NCI-H748 (cell line): ENCODE measurements around the gene ARL8B.
"Not testable (repeated sequence)": the region's sequence is repeated elsewhere in the genome, so short reads cannot be mapped to it uniquely, and the experiment has no call there.

Experiments used
- DNase-seq: peaks from one replicate; lab custom pipeline; 2025; ENCODE audit not compliant: unreplicated experiment; lab: John Stamatoyannopoulos, UW

The ARL8B gene

DNA sequence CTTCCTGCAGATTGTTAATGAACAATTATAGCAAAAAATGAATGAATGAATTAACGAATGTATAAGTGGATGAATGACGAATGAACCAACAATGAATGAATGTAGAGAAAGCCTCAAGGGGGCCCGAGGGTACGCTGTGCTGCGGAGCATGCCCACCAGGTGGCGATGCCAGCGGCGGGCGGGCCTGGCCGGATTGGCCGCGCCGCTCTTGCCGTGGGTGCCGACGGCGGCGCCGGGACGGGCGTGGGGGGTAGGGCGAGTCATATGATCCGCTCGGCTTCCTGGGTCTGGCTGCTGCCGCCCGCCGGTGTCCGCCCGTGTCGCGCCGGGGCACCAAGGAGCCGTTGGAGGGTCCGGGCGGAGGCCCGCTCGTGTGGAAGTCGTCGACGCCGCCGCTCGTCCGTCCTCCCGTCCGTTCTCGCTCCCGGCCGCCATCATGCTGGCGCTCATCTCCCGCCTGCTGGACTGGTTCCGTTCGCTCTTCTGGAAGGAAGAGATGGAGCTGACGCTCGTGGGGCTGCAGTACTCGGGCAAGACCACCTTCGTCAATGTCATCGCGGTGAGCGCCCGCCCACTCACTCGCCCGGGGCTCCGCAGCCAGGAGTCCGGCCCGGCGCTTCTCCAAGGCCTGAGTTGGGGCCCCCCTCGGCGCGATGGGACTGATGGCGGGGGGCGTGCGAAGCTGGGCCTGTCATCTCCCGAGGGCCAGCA, at the start of gene ARL8B:
Gene ARL8B (plus strand): TSS at position 263 of the 711 bp plus-strand sequence. CDS start 174 bp downstream, at position 437.
- DNase-seq = peak; percentile 83

DNA sequence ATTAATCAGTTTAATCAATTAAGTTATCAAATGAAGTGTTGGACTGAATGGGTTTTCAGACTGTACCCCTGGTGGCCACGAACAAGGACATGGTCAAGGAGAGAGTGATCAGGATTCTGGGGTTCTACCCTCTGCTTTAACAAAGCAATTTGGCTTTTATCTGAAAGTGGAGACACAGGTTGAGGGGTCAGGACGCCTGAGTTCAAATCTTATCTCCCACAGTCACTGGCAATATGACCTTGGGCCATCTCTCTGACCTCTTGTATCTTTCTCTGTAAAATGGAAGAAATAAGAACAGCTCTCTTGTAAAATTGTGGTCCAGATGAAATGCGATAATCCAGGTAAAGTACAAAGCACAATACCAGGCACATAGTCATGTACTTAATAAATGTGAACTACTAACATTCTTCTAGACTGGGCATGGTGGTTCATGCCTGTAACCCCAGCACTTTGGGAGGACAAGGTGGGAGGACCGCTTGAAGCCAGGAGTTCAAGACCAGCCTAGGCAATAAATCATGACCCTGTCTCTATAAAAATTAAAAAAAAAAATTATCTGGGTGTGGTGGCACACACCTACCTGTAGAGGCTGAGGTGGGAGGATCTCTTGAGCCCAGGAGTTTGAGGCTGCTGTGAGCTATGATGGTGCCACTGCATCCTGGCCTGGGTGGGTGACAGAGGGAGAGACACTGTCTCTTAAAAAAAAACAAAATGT, 48.6 kb upstream of the ARL8B start:
- no peak for DNase-seq

DNA sequence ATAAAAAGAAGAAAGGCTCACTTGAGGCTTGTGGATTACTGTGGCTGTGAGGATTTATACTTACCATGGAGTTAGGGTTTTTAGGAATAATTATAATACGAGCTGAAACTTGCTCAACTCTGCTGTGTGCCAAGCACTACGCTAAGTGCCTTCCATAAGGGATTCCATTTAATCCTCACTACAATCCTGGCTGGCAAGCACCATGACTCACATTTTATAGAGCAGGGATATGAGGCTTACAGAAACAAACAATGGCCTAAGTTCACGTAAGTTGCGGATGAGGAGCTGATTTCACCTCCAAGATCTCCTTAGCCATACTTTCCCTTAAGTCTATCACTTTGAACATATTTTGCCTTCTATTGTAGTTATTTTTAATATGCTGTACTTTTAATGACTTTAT, 43.9 kb upstream of the ARL8B start:
- DNase-seq = no peak

DNA sequence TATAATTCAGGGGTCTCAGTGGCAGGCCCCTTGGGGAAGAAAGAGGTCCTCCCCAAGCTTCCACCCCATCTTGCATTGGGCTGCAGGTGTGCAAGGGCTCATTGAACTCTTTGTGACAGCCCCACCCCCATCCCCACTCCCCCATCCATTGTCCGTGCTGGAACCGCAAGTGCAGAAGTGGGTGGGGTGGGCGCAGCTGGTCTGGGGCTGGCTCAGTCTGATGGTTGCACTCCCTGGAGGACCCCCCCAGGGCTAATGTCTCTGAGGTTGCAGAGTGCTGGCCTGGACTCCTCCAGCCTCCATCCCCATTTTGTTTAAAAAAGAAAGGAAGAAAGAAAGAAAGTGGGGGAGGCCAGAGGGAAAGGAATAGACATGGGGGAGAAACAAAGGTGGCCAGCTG, 42.3 kb upstream of the ARL8B start:
- no peak for DNase-seq

DNA sequence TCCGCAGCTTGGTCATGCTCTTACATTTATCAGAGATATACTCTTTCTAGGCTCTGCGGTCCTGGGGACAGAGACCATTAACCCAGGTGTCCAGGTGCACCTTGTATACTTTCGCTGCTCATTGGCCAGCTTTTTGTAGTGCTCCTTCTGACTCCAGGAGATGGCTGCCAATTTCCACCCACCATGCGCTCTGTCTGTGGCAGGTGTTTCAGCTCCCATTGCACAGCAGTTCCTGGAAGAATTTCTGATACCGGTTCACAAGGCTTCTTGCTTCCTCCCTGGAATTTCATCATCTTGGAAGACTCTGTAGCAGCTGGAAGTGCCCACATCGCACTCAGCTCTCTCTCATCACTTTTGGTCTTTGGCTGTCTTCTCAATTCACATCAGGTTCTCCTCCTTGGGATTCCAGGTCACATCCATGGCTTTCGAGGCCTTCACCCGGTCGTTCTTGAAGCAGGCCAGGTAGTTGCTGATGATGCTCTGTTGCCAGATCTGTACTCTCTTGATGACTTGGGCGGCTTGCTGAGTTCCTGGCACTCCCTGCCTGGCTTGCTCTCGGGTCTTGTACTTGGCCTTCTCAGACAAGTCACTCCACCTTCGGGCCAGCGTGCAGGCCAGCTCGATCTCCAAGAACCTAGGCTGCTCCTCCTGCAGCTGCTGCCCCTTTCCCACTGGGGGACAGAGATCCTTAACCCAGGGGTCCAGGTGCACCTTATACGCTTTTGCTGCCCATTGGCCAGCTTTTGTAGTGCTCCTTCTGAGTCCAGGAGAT, 41.1 kb upstream of the ARL8B start:
- DNase-seq = no peak

DNA sequence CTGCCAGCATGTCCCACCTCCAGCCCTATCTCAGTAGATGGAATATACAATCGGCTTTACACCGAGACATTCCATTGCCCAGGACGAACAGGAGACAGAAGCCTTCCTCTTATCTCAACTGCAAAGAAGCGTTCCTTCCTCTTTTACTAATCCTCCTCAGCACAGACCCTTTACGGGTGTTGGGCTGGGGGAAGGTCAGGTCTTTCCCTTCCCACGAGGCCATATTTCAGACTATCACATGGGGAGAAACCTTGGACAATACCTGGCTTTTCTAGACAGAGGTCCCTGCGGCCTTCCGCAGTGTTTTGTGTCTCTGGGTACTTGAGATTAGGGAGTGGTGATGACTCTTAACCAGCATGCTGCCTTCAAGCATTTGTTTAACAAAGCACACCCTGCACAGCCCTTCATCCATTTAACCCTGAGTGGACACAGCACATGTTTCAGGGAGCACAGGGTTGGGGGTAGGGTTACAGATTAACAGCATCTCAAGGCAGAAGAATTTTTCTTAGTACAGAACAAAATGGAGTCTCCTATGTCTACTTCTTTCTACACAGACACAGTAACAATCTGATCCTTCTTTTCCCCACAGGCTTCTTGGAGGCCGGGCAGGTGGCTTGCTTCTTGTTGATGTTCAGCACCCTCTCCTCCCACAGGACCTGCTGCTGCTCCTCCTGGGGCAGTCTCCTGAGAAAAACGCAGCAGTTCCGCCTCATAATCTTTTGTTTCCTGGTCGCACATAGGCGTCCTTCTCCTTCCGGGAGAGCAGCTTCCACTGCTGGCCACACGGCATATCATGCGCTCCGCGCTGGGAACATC, 39.9 kb upstream of the ARL8B start:
- DNase-seq = not testable (repeated sequence)

DNA sequence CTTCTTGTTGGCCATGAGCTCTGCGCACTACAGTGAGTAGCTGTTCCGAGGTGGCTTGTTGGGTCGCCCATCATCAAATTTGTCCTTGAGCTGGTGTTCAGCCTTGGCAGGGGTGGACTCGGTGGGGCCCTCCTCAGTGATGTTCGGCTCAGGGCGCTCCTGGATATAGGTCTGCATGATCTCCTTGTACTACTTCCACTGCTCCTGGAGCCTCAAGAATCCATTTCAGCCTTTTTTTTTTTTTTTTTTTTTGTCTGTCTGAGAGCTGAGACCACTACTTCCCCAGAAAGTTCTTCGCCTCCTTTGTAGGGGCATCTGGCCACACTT, 39.3 kb upstream of the ARL8B start:
- DNase-seq = no peak

DNA sequence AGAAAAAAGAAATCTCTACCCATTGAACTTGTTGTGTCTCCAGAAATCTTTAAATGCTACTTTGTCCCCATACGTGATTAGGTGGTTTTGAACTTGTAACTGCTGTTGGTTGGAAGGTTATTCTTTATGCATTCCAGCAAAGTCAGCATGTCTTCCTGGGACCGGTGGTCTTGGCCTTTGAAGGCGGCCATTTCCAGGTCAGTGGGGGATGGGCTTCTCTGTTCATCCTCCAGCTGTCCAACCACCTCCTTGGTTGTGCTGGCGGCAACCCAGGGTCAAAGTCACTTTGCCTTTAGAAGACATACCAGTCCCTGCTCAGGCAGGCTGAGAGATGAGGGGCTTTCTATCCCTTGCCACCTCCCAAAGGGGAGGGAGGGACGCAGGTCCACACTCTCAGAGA, 37.9 kb upstream of the ARL8B start:
- no peak for DNase-seq

DNA sequence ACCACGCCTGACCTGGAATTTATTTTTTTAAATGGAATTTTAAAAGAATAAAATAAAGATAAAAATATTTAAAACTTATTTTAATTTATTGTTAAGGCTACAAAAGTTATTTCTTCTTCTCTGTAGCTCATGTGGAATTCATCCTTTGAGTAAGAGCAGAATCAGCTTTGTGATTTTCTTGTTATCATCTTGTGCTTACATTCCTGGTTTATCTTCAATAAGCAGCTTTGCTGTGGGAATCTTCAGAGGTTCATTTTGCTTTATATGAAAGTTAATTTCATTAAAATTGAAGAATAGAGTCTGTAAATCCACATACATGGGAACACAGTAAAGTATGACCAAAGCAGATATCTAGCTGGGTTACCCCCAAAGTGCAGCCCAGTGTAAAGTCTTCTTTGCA, 35.4 kb upstream of the ARL8B start:
- DNase-seq = no peak

DNA sequence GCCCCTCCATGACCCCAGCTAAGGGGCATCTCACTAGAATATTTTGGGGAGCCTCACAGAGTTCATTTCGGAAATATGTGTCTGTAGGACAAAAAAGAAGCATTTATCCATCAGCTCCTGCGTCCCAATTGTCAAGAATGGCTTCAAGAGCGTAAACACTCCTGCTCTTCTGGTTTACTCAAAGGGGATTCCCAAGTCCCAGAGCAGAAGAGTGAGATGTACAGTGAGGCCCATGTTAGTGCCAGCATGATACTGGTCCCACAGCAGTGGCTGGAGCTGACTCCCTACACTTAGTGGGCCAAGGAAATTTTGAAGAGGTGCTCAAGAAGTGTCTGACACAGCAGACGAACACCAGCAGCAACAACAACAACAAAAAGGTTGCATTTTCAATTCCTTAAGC, 34.9 kb upstream of the ARL8B start:
- DNase-seq = no peak

DNA sequence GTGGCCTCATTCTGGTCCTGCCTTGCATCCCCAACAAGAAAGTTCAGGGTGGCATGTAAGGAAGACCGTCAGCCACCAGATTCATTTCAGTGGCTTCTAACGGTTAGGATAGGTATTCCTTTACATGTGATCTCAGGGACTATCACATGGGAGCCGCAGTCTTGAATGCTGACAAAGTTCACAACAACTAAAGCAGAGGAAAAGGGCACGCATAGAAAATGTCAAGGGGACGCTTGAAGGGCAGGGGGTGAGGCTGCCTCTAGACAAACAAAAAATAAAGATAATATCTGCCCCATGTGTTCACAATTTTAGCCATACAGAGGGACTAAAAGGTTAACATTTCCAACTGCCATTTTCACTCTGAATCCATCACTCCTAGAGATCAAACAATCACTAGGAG, 31.9 kb upstream of the ARL8B start:
- DNase-seq = no peak

DNA sequence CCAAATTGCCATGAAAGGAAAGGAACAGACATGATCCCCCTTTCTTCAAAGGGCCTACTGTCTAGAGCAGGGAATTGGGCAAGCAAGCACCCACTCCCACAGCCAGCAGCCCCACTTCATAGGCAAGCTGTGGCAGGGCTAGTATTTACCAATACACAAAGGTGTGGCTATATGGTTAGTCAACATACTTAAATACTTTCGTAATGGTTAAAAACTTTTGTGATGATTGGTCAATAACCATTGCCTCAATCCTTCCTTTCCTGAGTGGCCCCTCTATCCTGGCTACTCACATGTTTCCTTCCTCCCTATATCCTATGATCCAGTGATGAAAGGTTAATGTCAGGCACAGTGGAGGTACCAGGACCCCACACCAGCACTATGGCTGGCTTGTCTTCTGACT, 30.1 kb upstream of the ARL8B start:
- DNase-seq = no peak

DNA sequence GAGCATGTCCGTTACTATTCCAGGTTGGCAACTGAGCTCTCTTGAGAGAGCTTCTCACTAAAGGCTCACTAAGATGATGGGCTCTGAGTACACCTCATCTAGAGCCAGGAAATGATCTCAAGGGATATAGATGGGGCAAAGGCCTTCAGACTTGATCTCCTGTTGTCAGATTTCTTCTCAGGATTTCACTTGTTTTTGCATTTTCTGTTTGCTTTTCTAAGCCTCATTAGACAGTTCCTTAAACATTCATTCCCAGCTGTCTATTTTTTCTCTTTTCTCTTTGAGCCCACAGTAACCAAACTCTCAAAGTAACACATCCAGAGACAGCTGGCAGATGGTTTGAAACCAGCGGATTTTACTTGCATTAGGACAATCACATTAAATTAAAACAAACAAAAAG, 28.4 kb upstream of the ARL8B start:
- DNase-seq = no peak

DNA sequence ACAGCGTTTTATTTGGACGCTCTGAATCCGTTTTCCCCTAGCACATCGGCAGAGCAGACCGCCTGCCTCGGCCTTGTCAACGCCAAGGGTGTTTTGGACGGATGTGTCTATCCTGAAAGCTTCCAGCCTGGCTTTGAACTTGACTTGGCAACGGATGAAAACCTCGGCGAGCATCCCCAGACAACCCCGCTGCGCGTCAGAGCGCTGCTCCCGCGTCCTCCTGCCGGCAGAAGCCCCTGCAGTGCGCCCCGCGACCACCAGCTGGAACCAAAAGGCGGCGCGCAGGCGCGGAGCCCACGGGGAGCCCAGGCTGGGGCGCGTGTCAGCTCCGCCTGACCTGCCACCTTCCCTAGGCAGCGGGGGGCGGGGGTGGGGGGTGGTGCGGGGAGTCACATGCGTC, 26.2 kb upstream of the ARL8B start:
- no peak for DNase-seq

DNA sequence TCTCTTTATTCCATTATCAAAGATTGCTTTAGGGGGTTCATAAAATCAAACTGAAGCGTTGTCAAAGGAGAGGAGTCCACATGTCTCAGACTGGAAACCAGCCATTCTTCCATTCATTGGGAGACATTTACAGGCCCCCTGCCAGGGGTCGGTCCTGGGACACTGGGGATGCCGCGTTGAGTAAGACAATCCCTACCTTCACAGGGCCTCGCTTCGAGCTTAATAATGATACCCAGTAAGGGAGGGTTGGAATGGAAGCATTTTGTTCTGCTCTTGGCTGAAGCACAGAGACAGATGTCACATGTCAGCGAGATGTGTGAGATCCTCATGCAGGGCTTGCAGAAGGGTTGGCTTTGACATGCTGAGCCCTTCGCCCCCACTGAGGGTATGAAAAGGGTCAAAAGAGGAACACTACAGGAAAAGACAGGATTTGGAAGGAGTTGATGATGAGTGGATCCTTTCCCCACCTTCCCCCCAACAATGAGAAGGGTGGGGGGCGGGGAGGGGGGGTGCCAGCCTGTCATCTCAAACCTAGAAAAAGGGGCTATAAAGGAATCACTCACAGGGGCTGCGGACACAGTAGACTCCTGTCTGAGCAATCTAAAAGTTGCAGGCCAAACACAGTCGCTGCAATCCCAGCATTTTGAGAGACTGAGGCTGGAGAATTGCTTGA, 25.6 kb upstream of the ARL8B start:
- DNase-seq = no peak

DNA sequence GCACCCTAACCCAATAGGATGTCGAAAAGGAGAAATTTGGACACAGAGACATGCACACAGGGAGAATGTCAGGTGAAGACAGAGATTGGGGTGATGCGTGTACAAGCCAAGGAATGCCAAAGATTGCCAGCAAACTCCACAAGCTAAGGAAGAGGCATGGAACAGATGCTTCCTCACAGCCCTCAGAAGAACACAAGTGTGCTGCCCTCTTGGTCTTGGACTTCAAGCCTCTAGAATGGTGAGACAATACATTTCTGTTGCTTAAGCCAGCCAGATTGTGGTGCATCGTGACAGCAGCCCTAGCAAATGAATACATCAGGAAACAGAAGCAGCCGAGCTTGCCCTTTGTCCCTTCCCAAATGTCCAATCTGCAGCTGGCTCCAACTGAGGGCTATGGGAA, 23.7 kb upstream of the ARL8B start:
- DNase-seq = no peak

DNA sequence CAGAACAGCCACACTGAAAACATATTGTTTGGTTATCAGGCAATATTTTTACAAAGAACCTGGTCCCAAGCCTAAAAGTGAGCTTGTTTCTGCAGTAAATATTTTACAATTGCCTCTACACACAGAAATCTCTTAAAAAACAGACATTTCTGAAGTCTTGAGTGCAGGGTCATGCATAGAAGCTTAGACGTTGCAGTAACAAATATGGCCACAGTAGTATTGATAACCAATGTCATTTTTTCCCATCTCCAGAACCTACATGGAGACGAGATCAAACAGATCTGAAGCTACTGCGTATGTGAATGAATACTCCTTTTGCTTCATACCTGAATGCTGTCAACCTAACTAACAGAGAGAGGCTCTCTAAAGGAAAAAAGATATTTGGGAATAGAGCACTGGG, 19.6 kb upstream of the ARL8B start:
- DNase-seq = no peak

DNA sequence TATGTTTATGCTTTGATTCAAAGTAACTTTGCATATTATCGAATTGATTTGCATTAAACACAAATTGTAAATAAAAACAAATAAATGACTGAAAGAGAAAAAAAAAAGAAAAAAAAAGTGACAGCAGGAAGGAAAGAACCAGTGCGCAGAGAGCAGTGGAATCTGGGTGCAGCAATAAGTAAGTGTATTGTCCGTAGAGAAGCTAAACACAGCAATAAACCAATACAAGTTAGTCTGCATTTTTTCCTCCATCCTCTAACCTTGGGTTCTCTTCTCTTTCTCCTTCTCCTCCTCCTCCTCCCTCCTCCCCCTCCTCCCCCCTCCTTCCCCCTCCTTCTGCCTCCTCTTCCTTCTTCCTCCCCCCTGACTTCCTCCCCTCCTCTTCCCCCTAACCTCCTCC, 18.3 kb upstream of the ARL8B start:
- no peak for DNase-seq

DNA sequence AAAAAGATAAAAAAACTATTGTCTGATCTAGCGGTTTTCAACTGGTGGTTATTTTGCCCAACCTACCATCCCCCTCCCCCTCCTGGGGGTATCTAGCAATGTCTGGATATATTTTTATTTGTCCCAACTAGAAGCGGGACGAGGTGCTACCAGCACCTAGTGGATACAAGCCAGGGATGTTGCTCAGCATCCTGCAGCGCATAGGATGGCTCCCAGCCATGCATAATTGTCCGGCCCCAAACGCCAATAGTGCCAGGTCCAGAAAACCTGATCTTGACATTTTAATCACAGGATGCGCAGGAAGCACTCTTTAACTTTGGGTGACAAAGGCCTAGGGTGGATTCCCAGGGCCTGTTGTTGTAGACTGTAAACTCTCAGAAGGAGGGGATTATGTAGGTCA, 17.0 kb upstream of the ARL8B start:
- DNase-seq = no peak

DNA sequence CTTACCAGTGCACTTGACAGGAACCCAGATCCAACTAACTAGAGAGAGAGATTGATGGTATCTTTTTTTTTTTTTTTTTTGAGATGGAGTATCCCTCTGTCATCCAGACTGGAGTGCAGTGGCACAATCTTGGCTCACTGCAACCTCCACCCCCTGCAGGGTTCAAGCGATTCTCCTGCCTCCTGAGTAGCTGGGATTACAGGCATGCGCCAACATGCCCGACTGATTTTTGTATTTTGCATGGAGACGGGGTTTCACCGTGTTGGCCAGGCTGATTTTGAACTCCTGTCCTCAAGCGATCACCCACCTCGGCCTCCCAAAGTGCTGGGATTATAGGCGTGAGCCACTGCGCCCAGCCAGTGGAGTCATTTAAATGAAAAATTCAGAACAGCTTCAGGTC, 15.7 kb upstream of the ARL8B start:
- not testable (repeated sequence) for DNase-seq

DNA sequence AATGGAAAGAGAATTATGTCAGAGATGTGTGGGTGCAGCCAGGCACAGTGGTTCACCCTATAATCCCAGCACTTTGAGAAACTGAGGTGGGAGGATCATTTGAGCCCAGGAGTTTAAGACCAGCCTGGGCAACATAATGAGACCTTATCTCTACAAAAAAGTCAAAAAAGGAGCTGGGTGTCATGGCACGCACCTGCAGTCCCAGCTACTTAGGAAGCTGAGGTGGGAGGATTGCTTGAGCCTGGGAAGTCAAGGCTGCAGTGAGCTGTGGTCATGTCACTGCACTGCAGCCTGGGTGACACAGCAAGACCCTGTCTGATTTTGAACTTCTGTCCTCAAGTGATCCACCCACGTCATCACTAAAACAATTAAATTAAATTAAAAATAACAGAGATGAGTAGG, 15.2 kb upstream of the ARL8B start:
- not testable (repeated sequence) for DNase-seq
